ENCODE measurements around the gene IL16.

DNA sequence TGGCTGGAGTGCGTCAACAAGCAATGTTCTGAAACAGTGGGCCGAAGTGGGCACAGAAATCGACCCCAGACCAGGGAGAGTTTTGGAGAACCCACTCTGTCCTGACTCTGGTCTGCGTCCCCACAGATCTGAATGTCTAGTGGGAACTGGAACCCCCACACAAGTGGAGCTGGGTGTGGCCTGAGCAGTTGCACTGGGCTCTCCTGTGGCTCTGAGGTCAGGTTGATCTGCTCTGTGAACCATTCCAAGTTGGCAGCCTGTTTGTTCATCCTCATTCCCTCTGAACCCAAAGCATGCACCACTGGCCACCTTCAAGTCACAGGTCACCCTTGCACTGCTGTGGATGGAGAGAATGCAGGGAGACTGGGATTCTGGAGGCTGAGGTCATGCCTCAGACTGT, 66.8 kb downstream of the IL16 start:
- TF ChIP-seq, protein P1, sequence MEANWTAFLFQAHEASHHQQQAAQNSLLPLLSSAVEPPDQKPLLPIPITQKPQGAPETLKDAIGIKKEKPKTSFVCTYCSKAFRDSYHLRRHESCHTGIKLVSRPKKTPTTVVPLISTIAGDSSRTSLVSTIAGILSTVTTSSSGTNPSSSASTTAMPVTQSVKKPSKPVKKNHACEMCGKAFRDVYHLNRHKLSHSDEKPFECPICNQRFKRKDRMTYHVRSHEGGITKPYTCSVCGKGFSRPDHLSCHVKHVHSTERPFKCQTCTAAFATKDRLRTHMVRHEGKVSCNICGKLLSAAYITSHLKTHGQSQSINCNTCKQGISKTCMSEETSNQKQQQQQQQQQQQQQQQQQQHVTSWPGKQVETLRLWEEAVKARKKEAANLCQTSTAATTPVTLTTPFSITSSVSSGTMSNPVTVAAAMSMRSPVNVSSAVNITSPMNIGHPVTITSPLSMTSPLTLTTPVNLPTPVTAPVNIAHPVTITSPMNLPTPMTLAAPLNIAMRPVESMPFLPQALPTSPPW (CRISPR knock-in tag; IDR thresholded peaks at IDR 0.05): no peak
- TF ChIP-seq, protein P2, sequence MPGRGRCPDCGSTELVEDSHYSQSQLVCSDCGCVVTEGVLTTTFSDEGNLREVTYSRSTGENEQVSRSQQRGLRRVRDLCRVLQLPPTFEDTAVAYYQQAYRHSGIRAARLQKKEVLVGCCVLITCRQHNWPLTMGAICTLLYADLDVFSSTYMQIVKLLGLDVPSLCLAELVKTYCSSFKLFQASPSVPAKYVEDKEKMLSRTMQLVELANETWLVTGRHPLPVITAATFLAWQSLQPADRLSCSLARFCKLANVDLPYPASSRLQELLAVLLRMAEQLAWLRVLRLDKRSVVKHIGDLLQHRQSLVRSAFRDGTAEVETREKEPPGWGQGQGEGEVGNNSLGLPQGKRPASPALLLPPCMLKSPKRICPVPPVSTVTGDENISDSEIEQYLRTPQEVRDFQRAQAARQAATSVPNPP (IDR thresholded peaks at IDR 0.05; ENCODE audit: borderline replicate concordance, insufficient read depth, insufficient read length): no peak
- TF ChIP-seq CBX3 (IDR thresholded peaks at IDR 0.05; ENCODE audit: borderline replicate concordance in 1 of 2, low read length in 2 of 2): no peak
- no peak for TF ChIP-seq ARHGAP35 (IDR thresholded peaks at IDR 0.05; ENCODE audit: partially characterized antibody)
- no peak for TF ChIP-seq ZNF274 (IDR thresholded peaks at IDR 0.05; ENCODE audit: borderline replicate concordance, low read depth, low read length)
